GM20431 (cell line): ENCODE results near the gene PAX8.

Source experiments
- in situ Hi-C: fragments of 300-500 bp; cut with MseI, MboI; formaldehyde crosslinking; loops from one replicate; pipeline ENCODE4 v1.15.0; 2020; ENCODE audit warnings: low sequenced_read_pairs; ENCODE audit not compliant: unreplicated experiment

Gene PAX8

GRCh38 chr2:113195923-113196501, 82.7 kb downstream of the PAX8 start:
- in situ Hi-C loops: no loop called here

- in situ Hi-C loops: no loop called here
Measured at GRCh38 chr2:113192459-113193100, 86.1 kb downstream of the PAX8 start.

GRCh38 chr2:113190871-113191270, 87.8 kb downstream of the PAX8 start:
- in situ Hi-C loops: no loop called here

- in situ Hi-C loops: no loop called here
Measured at GRCh38 chr2:113187771-113188170, 91.0 kb downstream of the PAX8 start.

- in situ Hi-C loops: no loop called here
Measured at GRCh38 chr2:113186433-113186796, 92.3 kb downstream of the PAX8 start.

- in situ Hi-C loops: no loop called here
Measured at GRCh38 chr2:113185664-113186432, 92.9 kb downstream of the PAX8 start.

- in situ Hi-C loops: no loop called here
Measured at GRCh38 chr2:113184531-113185230, 94.0 kb downstream of the PAX8 start.

- in situ Hi-C loops: no loop called here
Measured at GRCh38 chr2:113183703-113184102, 95.0 kb downstream of the PAX8 start.

GRCh38 chr2:113183264-113183663, 95.5 kb downstream of the PAX8 start:
- in situ Hi-C loops: no loop called here

- in situ Hi-C loops: no loop called here
Measured at GRCh38 chr2:113182471-113183260, 96.1 kb downstream of the PAX8 start.

- in situ Hi-C loops: no loop called here
Measured at GRCh38 chr2:113181258-113182051, 97.3 kb downstream of the PAX8 start.

GRCh38 chr2:113180131-113180946, 98.4 kb downstream of the PAX8 start:
- in situ Hi-C loops: no loop called here

GRCh38 chr2:113179446-113180045, 99.2 kb downstream of the PAX8 start:
- in situ Hi-C loops: no loop called here

GRCh38 chr2:113178891-113179290, 99.8 kb downstream of the PAX8 start:
- in situ Hi-C loops: no loop called here

- in situ Hi-C loops: no loop called here
Measured at GRCh38 chr2:113178069-113178746, 100.5 kb downstream of the PAX8 start.

- in situ Hi-C loops: no loop called here
Measured at GRCh38 chr2:113176696-113177355, 101.9 kb downstream of the PAX8 start.
